GM10248 (cell line): ENCODE data around the gene HOXB2.

ENCODE experiments used
- CTCF ChIA-PET: fragments of 300-600 bp; sonication (Branson Sonifier 250); formaldehyde crosslinking; extraction: SDS; loops from one replicate; lab custom pipeline; 2021; ENCODE audit warnings: antibody characterized with exemption; lab: Yijun Ruan, JAX
- POLR2A ChIA-PET: fragments of 350-650 bp; sonication (Branson Sonifier 250); formaldehyde crosslinking; extraction: SDS; loops from one replicate; lab custom pipeline; 2020; ENCODE audit warnings: antibody characterized with exemption; lab: Yijun Ruan, JAX
- DNase-seq: peaks from one replicate; pipeline ENCODE4 v3.0.0; 2012; ENCODE audit errors: extremely low spot score
- TF ChIP-seq, protein P1 (sequence below): IDR thresholded peaks from 2 replicates; pipeline ENCODE4 v1.5.1; 2012; ENCODE audit warnings: mild to moderate bottlenecking, low read depth; ENCODE audit errors: extremely low read depth, missing control alignments, control extremely low read depth

HOXB2 gene

DNA sequence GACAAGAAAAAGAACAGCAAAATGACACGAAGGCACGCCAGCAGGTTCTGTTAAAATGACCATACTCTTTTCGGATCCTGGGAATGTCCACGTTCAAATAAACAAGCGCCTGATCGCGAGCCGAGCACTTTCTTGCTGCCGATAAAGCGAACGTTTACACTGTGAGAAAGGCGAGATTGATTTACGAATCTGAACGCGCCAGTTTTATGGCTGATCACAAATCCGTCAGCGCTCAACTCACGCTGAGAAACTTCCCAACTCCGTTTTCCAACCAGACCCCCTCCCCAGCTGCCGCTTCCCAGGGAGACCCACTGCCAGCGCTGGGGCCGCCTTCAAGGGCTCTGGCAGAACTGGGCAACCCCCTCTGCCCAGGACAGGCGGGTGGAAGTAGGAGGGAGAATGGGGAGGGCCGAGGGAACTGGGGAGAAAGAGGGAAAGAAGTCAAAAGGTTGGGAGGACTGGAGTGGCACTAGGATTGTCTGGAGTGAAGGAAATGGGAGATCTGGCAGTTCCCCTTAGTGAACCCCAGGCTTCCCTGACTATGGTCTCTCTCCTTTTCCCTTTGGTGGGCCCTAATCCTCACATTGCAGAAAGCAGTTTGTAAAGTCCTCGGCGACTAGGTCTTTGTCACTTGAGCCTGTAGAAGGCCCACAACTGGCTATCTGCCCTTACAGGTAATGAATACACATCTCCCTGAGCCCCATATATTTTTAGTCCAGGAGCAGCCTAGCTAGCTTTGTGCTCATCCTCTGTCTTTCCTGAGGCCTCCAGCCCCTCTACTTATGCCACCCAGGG lies 26.3 kb upstream of the HOXB2 start:
- CTCF ChIA-PET, result no interaction called here
- POLR2A ChIA-PET, result no interaction called here
- DNase-seq, result no peak
- TF ChIP-seq, protein P1, sequence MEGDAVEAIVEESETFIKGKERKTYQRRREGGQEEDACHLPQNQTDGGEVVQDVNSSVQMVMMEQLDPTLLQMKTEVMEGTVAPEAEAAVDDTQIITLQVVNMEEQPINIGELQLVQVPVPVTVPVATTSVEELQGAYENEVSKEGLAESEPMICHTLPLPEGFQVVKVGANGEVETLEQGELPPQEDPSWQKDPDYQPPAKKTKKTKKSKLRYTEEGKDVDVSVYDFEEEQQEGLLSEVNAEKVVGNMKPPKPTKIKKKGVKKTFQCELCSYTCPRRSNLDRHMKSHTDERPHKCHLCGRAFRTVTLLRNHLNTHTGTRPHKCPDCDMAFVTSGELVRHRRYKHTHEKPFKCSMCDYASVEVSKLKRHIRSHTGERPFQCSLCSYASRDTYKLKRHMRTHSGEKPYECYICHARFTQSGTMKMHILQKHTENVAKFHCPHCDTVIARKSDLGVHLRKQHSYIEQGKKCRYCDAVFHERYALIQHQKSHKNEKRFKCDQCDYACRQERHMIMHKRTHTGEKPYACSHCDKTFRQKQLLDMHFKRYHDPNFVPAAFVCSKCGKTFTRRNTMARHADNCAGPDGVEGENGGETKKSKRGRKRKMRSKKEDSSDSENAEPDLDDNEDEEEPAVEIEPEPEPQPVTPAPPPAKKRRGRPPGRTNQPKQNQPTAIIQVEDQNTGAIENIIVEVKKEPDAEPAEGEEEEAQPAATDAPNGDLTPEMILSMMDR, result no peak

DNA sequence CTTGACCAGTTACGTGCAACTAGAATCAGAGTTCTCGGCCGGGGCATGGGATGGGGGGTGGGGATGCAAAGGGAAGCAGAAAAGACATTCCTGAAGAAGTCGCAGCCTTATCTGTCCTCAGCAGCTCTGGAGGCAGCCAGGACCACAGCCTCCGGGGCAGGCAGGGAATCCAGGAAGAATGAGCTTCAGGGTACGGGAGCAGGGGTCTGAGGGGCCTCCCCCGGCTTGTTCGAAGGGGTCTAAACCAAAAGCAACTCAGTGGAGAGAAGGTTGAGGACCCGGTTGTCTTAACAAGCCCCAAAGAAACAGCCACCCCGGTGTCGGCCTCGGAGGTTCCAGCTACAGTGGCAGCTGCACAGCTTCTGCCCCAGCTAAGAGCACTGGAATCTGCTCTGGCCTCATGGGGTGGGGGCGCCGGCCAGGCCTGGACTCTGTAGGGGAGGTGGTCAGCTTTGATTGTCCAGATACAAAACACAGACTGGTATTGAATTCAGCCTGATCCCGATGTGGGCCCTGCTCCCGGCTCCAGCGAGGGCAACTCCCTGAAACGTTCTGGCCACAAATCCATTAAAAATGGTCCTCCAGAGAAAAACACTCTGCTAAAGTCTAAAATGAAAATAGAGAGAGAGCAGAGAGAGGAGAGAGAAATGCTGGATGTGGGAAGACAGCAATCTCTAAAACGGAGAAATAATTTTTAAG lies 25.6 kb upstream of the HOXB2 start:
- TF ChIP-seq, protein P1, result no peak
- ChIA-PET POLR2A (no interaction called here), CTCF (interaction anchor here (0.8 to 1.4 kb wide), 3 partner anchors 137 to 309 kb away, joined by 3 to 5 read pairs (median 3); no protein-coding TSS in a partner anchor)

DNA sequence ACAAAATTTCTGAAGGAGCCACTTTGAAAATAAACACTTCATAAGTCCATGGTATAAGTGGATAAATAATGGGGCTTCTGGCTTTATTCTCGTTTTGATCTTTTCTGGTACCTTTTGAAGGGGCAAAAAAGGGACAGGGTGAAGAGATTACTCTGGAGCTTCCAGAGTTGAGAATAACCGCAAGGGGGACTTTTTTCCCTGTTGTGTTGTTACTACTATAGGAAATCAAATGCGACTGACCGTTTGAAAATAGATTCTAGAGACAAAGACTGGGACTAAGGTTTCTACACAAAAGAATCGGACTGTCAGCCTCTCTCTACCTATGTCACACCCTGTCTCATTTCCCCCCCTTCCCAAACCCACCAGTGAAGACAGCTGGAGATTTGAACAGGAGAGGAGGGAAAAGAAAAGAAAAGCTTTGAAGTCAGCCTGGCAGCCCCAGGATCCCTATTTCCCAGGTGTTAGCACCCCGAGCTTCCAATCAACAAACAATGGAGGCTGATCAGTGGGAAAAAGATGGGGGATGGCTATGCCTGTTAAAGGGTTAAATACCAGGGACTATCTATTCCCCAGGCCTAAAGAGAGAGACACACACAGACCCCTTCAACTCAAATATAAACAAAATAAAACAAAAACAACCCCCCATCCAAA lies 24.9 kb upstream of the HOXB2 start:
- ChIA-PET POLR2A (no interaction called here), CTCF (interaction anchor here (0.8 to 1.4 kb wide), 4 partner anchors 136 to 308 kb away, joined by 3 to 5 read pairs (median 3); no protein-coding TSS in a partner anchor)
- DNase-seq, result no peak
- TF ChIP-seq, protein P1, result no peak

More for the DNA sequence above, 25.6 kb upstream of the HOXB2 start:
- no peak for DNase-seq

DNA sequence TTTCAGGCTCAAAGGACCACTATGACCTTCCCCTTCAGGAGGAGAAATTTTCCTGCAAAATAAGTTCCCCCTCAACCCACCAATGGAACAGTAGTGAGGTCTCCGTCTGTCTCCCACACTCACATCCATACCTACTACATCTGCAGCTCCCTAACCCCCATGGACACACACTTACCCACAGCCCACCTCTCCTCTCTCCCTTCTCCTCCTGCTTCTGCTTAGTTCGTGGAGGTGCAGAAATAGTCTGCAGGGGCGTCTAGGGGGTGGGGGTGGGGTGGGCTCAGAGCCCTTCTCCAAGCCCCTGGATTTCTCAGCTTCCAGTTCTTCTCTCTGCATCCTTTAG lies 24.3 kb upstream of the HOXB2 start:
- ChIA-PET POLR2A (no interaction called here), CTCF (interaction anchor here (0.9 to 1.4 kb wide), 3 partner anchors 217 to 307 kb away, joined by 3 to 5 read pairs (median 3); no protein-coding TSS in a partner anchor)
- DNase-seq, result no peak
- TF ChIP-seq, protein P1, result no peak

DNA sequence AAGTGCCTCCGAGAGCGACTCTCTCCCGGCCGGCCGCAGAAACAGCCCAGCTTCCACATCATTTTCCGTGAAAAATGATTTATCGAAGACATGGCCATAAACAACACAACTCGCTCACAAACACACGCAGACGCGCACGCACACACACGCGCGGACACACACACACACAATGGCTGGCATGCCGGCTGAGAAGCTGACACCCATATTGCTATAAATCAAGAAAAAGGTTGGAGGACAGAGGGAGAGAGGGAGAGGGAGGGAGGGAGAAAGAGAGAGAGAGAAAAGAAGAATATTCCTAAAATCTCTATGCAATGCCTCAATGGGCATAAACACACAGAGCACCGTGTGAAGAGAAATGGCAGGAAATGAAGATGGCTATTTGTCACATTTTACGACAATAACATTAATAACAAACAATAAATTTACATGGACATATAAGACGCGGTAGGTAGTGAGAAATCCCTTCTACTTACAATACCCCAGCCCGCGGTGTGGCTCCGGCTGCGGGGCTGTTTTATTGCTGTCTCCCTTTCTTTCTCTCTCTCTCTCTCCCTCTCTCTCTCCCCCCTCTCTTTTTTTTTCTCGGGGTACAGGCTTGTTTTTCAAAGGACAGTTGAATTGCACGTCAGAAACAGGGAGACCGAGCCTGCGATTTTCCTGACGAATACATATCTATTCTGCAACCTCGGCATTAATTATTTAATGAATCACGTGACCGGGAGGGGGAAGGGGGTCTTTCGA lies 23.8 kb upstream of the HOXB2 start:
- CTCF ChIA-PET, result interaction anchor here (0.9 to 1.2 kb wide), 2 partner anchors 111 to 217 kb away, joined by 3 read pairs; no protein-coding TSS in a partner anchor
- POLR2A ChIA-PET, result no interaction called here

More for the DNA sequence above, 23.8 kb upstream of the HOXB2 start:
- no peak for DNase-seq
- TF ChIP-seq, protein P1, result no peak
